Left ventricle myocardium superior (tissue), 1 donor: ENCODE measurements around the gene ITGA5. TPM values are rescaled to one million over a fixed set of nuclear protein-coding genes. Genes with fewer than 3 reads are reported as not detected.

Experiments used
- ATAC-seq: fragments of 200-7000 bp; cut with Tn5 transposase; one replicate; pipeline ENCODE4 v1.9.1; 2020; ENCODE audit warnings: mild to moderate bottlenecking, moderate library complexity
- DNase-seq: peaks from one replicate; pipeline ENCODE4 v3.0.0-alpha.2; 2020
- intact Hi-C: fragments of 100-400 bp; cut with micrococcal nuclease; formaldehyde crosslinking; loops from one replicate; pipeline ENCODE4 v1.11.0; 2022
- long read RNA-seq: library from polyadenylated mRNA; unstranded; transcript quantifications from one replicate; pipeline ENCODE4 v2.0.0, GENCODE V29; 2021
- total RNA-seq: library from RNA; stranded (reverse); fragmentation: NEBNext Ultra II Directional; extraction: Animal tissue kit (Norgen Biotek cat#: 25700); gene quantifications from one replicate; pipeline ENCODE4 v1.2.1, GENCODE V29; 2021
- donor health status: DM: no; HTN: yes; CAD: no; lungs with severe emphysema.

ITGA5 gene
- total RNA-seq, result 44.1 TPM
- long read RNA-seq, full-length matches to known transcripts, result 3 of 10 reads
- long read RNA-seq, partial matches to known transcripts, result 5 of 10 reads
- long read RNA-seq, other reads (novel, unspliced or antisense), result 2 of 10 reads

DNA sequence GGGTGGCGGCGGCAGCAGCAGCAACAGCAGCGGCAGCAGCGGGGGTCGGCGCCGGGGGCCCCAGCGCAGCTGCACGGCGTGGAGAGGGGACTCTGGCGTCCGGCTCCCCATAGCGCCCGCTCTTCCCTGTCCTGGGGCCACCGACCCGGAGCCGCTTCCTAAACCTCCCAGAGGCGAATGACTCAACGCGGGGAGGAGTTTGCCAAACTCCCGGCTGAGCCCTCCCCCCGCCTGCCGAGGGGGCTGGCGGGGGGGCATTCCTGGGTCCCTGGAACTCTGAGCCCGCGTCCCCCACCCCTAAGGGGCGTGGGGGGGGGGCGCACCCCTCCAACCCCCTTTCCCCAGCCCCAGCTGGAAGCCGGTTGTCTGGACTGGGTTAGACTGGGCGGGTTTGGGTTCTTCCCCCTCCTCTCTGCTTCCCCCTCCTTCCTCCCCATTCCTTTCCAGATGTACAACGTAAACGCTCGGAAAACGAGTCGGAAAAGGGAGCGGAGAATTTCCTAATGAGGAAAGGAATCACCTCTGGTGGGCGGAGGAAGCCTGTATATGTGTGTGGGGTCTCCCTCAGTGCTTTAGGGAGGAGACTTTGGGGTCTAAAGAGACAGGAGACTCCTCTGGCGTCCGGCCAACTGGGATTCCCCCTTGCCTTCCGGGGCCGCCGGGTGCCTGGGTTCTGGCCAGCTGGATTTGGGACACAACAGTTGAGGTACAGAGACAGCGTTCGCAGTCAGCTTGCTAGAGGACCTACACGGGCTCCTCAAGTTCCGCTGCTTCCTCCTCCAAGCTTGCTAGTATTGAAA lies at the start of gene ITGA5:
Gene ITGA5 (minus strand): TSS at position 179 of the 800 bp plus-strand sequence. CDS start 68 bp downstream, at position 111.
- ATAC-seq (peak; percentile 76), DNase-seq (peak; percentile 87)
- intact Hi-C loops, result no loop called here

- DNase-seq, result no peak
- intact Hi-C loops, result no loop called here
- ATAC-seq, result no peak
Observed at GRCh38 chr12:54465857-54466523, 46.9 kb upstream of the ITGA5 start.

- intact Hi-C loops, result no loop called here
- ATAC-seq, result no peak
Observed at GRCh38 chr12:54463484-54463883, 44.4 kb upstream of the ITGA5 start.

GRCh38 chr12:54463034-54463433 lies 44.0 kb upstream of the ITGA5 start:
- peak; percentile 34 for DNase-seq
- ATAC-seq, result peak; percentile 61
- intact Hi-C loops, result no loop called here

More at GRCh38 chr12:54463484-54463883, 44.4 kb upstream of the ITGA5 start:
- DNase-seq, result no peak

- intact Hi-C loops, result no loop called here
- no peak for ATAC-seq
- no peak for DNase-seq
Observed at GRCh38 chr12:54460317-54460923, 41.4 kb upstream of the ITGA5 start.

- intact Hi-C loops, result no loop called here
- ATAC-seq (no peak), DNase-seq (no peak)
Observed at GRCh38 chr12:54459355-54459754, 40.3 kb upstream of the ITGA5 start.

GRCh38 chr12:54455760-54456469 lies 36.8 kb upstream of the ITGA5 start:
- ATAC-seq, result no peak
- intact Hi-C loops, result no loop called here
- no peak for DNase-seq

GRCh38 chr12:54452628-54453027 lies 33.6 kb upstream of the ITGA5 start:
- ATAC-seq (no peak), DNase-seq (no peak)
- intact Hi-C loops, result no loop called here

DNA sequence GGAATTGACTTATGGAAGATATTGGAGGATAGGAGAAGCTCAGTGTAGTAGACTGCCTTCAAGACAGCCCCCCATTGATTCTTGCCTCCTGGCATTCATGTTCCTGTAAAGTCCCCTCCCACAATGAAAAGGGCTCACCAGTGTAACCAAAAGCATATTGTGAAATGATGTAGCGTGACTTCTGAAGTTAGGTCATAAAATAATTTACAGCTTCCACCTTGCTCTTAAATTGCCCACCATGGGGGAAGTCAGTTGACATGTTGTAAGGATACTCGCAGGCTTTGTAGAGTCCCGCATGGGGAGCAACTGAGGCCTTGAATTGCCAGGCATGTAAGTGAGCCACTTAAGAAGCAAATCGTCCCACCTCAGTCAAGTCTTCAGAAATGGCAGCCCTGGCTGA lies 29.3 kb upstream of the ITGA5 start:
- intact Hi-C loops, result no loop called here
- DNase-seq (no peak), ATAC-seq (no peak)

DNA sequence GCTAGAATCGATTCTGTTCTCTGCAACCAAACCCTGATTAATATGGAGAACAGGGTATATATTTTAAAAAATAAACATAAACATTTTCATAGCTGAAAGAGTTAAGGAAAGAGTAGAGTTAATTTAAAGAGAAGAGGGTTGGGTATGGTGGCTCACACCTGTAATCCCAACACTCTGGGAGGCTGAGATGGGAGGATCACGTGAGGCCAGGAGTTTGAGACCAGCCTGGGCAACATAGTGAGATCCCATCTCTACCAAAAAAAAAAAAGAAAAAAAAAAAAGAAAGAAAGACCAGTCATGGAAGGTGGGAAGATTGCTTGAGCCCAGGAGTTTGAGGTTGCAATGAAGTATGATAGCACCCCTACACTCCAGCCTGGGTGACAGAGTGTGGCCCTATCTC lies 28.9 kb upstream of the ITGA5 start:
- no peak for DNase-seq
- no peak for ATAC-seq
- intact Hi-C loops, result no loop called here

DNA sequence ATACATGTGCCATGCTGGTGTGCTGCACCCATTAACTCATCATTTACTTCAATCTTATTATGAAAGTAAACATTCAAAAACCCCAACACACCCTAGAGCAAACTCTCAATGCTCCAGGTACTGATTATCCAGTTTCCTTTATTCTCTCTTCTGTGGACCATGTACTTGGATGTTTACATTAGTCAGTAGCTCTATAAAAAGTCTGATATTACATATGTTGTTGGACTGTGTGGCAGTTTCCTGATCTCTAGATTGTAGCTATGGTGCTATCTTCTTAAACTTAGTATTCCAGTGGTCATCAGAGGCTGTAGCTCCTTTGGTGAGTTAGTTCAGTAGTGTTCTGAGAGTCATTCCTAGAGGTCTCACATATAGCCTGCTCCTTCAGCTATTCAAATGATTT lies 25.1 kb upstream of the ITGA5 start:
- DNase-seq, result no peak
- ATAC-seq, result no peak
- intact Hi-C loops, result no loop called here

GRCh38 chr12:54443446-54443845 lies 24.4 kb upstream of the ITGA5 start:
- intact Hi-C loops, result no loop called here
- ATAC-seq (no peak), DNase-seq (no peak)

DNA sequence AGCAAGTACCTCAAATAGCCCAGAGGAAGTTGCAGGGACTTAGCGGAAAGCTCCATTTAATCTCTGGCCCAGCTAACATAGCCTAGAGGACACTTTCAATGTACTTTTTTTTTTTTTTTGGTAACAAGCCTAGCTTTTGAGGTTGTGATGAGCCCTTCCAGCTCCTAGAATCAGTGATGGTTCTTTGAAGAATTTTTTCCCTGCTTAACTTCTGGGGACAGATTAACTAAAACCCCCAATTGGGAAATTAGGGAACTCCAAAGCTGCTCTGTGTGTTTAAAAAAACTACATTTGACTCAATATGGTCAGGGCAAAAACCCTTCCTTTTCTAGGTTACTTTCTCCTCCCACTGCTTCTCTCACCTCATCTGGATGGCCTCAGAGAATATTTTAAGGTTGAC lies 23.9 kb upstream of the ITGA5 start:
- intact Hi-C loops, result no loop called here
- DNase-seq (no peak), ATAC-seq (no peak)

DNA sequence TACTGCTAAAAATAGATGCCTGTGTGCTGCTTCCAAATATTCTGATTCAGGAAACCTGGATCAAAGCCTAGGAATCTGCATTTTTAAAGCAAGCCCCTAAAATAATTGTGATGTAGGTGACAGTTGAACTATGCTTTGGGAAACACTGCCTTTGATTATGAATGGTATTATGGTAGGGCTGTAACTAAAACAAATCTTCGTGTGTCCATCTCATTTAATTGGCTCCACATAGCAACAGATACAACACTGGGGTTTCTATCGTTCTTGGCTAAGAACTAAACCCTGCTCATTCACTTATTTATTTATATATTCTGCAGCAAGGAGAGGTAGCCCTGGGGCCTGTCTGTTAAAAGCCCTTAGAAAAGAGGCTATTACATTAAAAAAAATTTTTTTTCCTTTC lies 23.0 kb upstream of the ITGA5 start:
- no peak for DNase-seq
- intact Hi-C loops, result no loop called here
- ATAC-seq, result no peak

DNA sequence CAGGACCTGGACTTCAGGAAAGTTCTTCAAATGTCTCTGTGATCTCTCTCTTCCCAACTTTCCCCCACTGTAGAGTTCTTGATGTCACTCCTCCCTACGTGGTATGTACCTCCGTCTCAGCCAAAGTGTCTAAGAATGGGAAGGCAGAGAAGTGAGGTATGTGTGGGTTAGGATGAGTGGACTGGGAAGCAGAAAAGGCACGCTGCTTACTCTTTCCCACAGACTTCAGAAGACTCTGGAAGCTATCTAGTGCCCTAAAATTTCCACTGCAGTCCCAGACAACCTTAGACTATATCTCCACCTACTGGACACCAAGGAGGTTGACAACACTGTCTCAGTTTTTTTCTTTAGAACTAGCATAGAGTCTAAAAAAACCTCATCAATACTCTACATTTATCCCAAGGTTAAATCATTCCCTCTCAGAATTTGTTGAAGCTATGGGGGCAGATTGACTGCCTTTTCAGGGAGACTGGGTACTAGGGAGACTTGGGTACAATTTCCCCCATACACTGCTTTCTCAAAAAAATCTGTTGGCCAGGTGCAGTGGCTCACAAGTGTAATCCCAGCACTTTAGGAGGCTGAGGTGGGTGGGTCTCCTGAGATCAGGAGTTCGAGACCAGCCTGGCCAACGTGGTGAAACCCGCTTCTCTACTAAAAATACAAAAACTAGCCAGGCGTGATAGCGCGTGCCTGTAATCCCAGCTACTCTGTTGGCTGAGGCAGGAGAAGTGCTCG lies 20.6 kb upstream of the ITGA5 start:
- ATAC-seq, result peak; percentile 93
- intact Hi-C loops, result loop anchor here (1.0 kb wide), 1 partner anchor 40 kb away; no protein-coding TSS in a partner anchor
- DNase-seq, result no peak

GRCh38 chr12:54439096-54439495 lies 20.0 kb upstream of the ITGA5 start:
- intact Hi-C loops, result loop anchor here (1.0 kb wide), 1 partner anchor 40 kb away; no protein-coding TSS in a partner anchor
- DNase-seq (peak; percentile 59), ATAC-seq (peak; percentile 77)

GRCh38 chr12:54438517-54438916 lies 19.5 kb upstream of the ITGA5 start:
- intact Hi-C loops, result no loop called here
- ATAC-seq, result no peak
- no peak for DNase-seq

DNA sequence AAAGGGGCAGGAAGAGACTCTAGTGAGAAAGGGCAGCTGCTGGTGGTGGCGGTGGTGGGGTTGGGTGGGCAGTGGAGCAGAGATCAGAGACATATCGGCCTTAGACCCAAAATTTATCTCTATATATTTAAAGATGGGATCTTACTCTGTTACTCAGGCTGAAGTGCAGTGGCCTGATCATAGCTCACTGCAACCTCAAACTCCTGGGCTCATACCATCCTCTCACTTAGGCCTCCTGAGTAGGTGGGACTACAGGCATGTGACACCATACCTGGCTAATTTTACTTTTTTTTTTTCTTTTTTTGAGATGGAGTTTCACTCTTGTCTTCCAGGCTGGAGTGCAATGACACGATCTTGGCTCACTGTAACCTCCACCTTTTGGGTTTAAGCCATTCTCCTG lies 18.6 kb upstream of the ITGA5 start:
- intact Hi-C loops, result no loop called here
- no peak for ATAC-seq
- no peak for DNase-seq

GRCh38 chr12:54437243-54437642 lies 18.2 kb upstream of the ITGA5 start:
- ATAC-seq (no peak), DNase-seq (no peak)
- intact Hi-C loops, result no loop called here
